K562 (cell line): ENCODE data around the gene PRR14. TPM values are rescaled to one million over a fixed set of nuclear protein-coding genes. Genes with fewer than 3 reads are reported as not detected.

Experiments used
- ARNT ChIP-seq, 2 experiments: fragments of 450-650 bp; IDR thresholded peaks; 2 replicates each; pipeline ENCODE4 v1.6.1; 2016; ENCODE audit warnings: mild to moderate bottlenecking in 1 of 2
- CBX8 ChIP-seq: fragments of 200-600 bp; sonication (generic); IDR thresholded peaks from 2 replicates; pipeline ENCODE4 v1.6.1; 2012; ENCODE audit warnings: borderline replicate concordance, mixed run types, low read depth, mild to moderate bottlenecking, moderate library complexity, mixed read lengths, low read length, control low read depth, inconsistent platforms; ENCODE audit not compliant: poor library complexity, severe bottlenecking; ENCODE audit errors: extremely low read depth
- CGGBP1 ChIP-seq: fragments of 250-450 bp; sonication (Bioruptor Pico); IDR thresholded peaks from 2 replicates; pipeline ENCODE4 v1.9.0; 2021; ENCODE audit warnings: mild to moderate bottlenecking
- DPF2 ChIP-seq: fragments of 450-650 bp; IDR thresholded peaks from 2 replicates; pipeline ENCODE4 v1.6.1; 2016
- EP400 ChIP-seq: fragments of 450-650 bp; IDR thresholded peaks from 2 replicates; pipeline ENCODE4 v1.6.1; 2017; ENCODE audit warnings: antibody characterized with exemption, mild to moderate bottlenecking, moderate library complexity
- FOXA3 ChIP-seq, 2 experiments: fragments of 450-650 bp in 1 of 2; sonication (generic) in 1 of 2; formaldehyde crosslinking; IDR thresholded peaks in 1 of 2; conservative IDR thresholded peaks in 1 of 2; 2 replicates each; pipeline versions ENCODE4 v1.4.0 to v1.8.0; 2020 to 2022; ENCODE audit warnings: mild to moderate bottlenecking in 2 of 2, missing genetic modification reagents in 1 of 2
- HSF4 ChIP-seq: fragments of 250-450 bp; sonication (Bioruptor Pico); IDR thresholded peaks from 2 replicates; pipeline ENCODE4 v2.1.2; 2022; ENCODE audit warnings: mild to moderate bottlenecking, moderate library complexity, borderline replicate concordance
- MCM2 ChIP-seq: fragments of 450-650 bp; IDR thresholded peaks from 2 replicates; pipeline ENCODE4 v1.6.1; 2017; ENCODE audit warnings: low read depth, mild to moderate bottlenecking
- MTA1 ChIP-seq: fragments of 450-650 bp; IDR thresholded peaks from 2 replicates; pipeline ENCODE4 v1.6.1; 2017; ENCODE audit warnings: borderline replicate concordance
- RHOXF2B ChIP-seq: fragments of 250-450 bp; sonication (Bioruptor Pico); conservative IDR thresholded peaks from 2 replicates; pipeline ENCODE4 v1.5.1; 2021
- SREBF2 ChIP-seq: sonication (generic); formaldehyde crosslinking; IDR thresholded peaks from 2 replicates; pipeline ENCODE4 v1.4.0; 2020; ENCODE audit warnings: mild to moderate bottlenecking, missing genetic modification reagents
- TARDBP ChIP-seq: fragments of 450-650 bp; IDR thresholded peaks from 2 replicates; pipeline ENCODE4 v1.6.1; 2016
- ZBTB40 ChIP-seq, 2 experiments: fragments of 450-650 bp in 1 of 2; sonication (generic) in 1 of 2; formaldehyde crosslinking in 1 of 2; IDR thresholded peaks; 2 replicates each; pipeline versions ENCODE4 v1.7.1 to v1.9.0; 2016 to 2022; ENCODE audit warnings: inconsistent platforms in 1 of 2, mild to moderate bottlenecking in 1 of 2, missing genetic modification reagents in 1 of 2
- ZNF655 ChIP-seq: fragments of 250-450 bp; sonication (Bioruptor Pico); IDR thresholded peaks from 2 replicates; pipeline ENCODE4 v1.5.0; 2021
- polyA plus RNA-seq, 8 experiments: library from polyadenylated mRNA; depleted of rRNA in 4 of 8; stranded (reverse) in 5 of 8; unstranded in 3 of 8; fragments of >200 nt; fragmentation: Nextera tagmentation in 2 of 8; fragmentation: Illumina TruSeq in 1 of 8; extraction: Ambion mirVana in 2 of 8; extraction: Trizol in 1 of 8; gene quantifications; 2 replicates each; pipeline versions ENCODE4 v1.2.1 to v1.2.3, GENCODE V29; 2011 to 2014; ENCODE audit warnings: inconsistent platforms in 1 of 8, missing spikeins in 1 of 8
- total RNA-seq, 7 experiments: library from RNA; depleted of rRNA in 6 of 7; stranded (reverse); fragments of >200 nt in 6 of 7; fragmentation: Illumina TruSeq in 2 of 7; extraction: Trizol in 2 of 7; gene quantifications; 2 replicates each; pipeline versions ENCODE4 v1.2.1 to v1.2.3, GENCODE V29; 2011 to 2021; ENCODE audit warnings: low replicate concordance in 1 of 7

PRR14 gene
- total and polyA plus RNA-seq, 9 of the 15 experiments (the other 6 are each of a cell fraction or from before 2014, with no cell fraction given) = 2.2 to 63.1 (median 11.5) TPM

GRCh38 chr16:30628628-30629540, 21.9 kb upstream of the PRR14 start (continued):
- no peak for TF ChIP-seq CGGBP1 (CRISPR knock-in tag)
- TF ChIP-seq TARDBP = no peak
- peak in 1 of 2 experiments; percentile 48; a peak in 1 of 4 replicates for TF ChIP-seq ARNT (IDR thresholded peaks at IDR 0.05)
- TF ChIP-seq ZNF655 = no peak
- TF ChIP-seq MTA1 = no peak
- no peak for TF ChIP-seq RHOXF2B (CRISPR knock-in tag)
- TF ChIP-seq FOXA3 (CRISPR knock-in tag; conservative IDR thresholded peaks at IDR 0.05 in 1 of 2, IDR thresholded peaks at IDR 0.05 in 1 of 2) = no peak
- no peak for TF ChIP-seq CBX8
- TF ChIP-seq MCM2 = no peak
- no peak for TF ChIP-seq DPF2
- no peak for TF ChIP-seq SREBF2
- TF ChIP-seq EP400 = peak; percentile 32; the same call in 1 of the 2 replicates
- TF ChIP-seq ZBTB40 (IDR thresholded peaks at IDR 0.05) = peak; percentile 54
- no peak for TF ChIP-seq ZBTB40 (CRISPR knock-in tag; IDR thresholded peaks at IDR 0.05)
- no peak for TF ChIP-seq HSF4 (CRISPR knock-in tag)
